ENCODE data around the gene ADIG.
"Not testable (repeated sequence)": the region's sequence is repeated elsewhere in the genome, so short reads cannot be mapped to it uniquely, and the experiment has no call there.

DNA sequence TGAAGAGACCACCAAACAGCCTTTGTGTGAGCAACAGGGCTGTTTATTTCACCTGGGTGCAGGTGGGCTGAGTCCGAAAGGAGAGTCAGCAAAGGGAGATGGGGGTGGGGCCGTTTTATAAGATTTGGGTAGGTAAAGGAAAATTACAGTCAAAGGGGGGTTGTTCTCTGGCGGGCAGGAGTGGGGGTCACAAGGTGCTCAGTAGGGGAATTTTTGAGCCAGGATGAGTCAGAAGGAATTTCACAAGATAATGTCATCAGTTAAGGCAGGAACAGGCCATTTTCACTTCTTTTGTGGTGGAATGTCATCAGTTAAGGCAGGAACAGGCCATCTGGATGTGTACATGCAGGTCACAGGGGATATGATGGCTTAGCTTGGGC, 11.4 kb downstream of the ADIG start:
- TF ChIP-seq, protein P1, sequence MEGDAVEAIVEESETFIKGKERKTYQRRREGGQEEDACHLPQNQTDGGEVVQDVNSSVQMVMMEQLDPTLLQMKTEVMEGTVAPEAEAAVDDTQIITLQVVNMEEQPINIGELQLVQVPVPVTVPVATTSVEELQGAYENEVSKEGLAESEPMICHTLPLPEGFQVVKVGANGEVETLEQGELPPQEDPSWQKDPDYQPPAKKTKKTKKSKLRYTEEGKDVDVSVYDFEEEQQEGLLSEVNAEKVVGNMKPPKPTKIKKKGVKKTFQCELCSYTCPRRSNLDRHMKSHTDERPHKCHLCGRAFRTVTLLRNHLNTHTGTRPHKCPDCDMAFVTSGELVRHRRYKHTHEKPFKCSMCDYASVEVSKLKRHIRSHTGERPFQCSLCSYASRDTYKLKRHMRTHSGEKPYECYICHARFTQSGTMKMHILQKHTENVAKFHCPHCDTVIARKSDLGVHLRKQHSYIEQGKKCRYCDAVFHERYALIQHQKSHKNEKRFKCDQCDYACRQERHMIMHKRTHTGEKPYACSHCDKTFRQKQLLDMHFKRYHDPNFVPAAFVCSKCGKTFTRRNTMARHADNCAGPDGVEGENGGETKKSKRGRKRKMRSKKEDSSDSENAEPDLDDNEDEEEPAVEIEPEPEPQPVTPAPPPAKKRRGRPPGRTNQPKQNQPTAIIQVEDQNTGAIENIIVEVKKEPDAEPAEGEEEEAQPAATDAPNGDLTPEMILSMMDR (conservative IDR thresholded peaks at IDR 0.05), result not testable (repeated sequence)
- not testable (repeated sequence) for TF ChIP-seq ZFX (IDR thresholded peaks at IDR 0.05)

Data from C4-2B (cell line).